Vagina (tissue), 2 donors: ENCODE results near the gene ADAMTS13.

Source experiments
- CTCF ChIP-seq, 3 experiments: fragments of 450-650 bp in 2 of 3; fragments of 200-600 bp in 1 of 3; sonication (generic) in 1 of 3; IDR thresholded peaks; one replicate each; pipeline ENCODE4 v1.5.1; 2017 to 2019; ENCODE audit warnings: antibody characterized with exemption in 3 of 3, mild to moderate bottlenecking in 2 of 3, moderate library complexity in 2 of 3
- POLR2AphosphoS5 ChIP-seq, 2 donors: sonication (generic); formaldehyde crosslinking; IDR thresholded peaks; one replicate each; pipeline ENCODE4 v1.9.0; 2017; ENCODE audit warnings: antibody characterized with exemption in 2 of 2, mild to moderate bottlenecking in 2 of 2, low read depth in 1 of 2; ENCODE audit not compliant: insufficient read depth in 1 of 2

- no peak for TF ChIP-seq CTCF (IDR thresholded peaks at IDR 0.05)
- peak; percentile 38 to 88 for TF ChIP-seq POLR2AphosphoS5 (IDR thresholded peaks at IDR 0.05; ENCODE audit: insufficient read depth in 1 of 2, low read depth in 1 of 2)
Measured at GRCh38 chr9:133459476-133460404, 37.6 kb downstream of the ADAMTS13 start, which contains the start of gene CACFD1.
